SH-SY5Y (cell line): ENCODE results near the gene PRRG4.

Source experiments
- GATA2 ChIP-seq: IDR thresholded peaks from 2 replicates; pipeline ENCODE4 v1.6.1; 2011; ENCODE audit warnings: mild to moderate bottlenecking, low read depth, low read length
- GATA3 ChIP-seq: IDR thresholded peaks from 2 replicates; pipeline ENCODE4 v1.6.1; 2011; ENCODE audit warnings: low read depth, mild to moderate bottlenecking, low read length, moderate library complexity

GRCh38 chr11:32785262-32785661 is 44.5 kb upstream of the PRRG4 start:
- no peak for TF ChIP-seq GATA2
- TF ChIP-seq GATA3: no peak
